COR-L47 (cell line): Measurements from ENCODE around the gene KLHL25.

Experiments used
- DNase-seq: peaks from one replicate; lab custom pipeline; 2025; lab: John Stamatoyannopoulos, UW

The KLHL25 gene

GRCh38 chr15:85748176-85748575, 46.5 kb downstream of the KLHL25 start:
- no peak for DNase-seq

- no peak for DNase-seq
These were observed 48.1 kb downstream of the KLHL25 start for GRCh38 chr15:85746641-85747040.

GRCh38 chr15:85745525-85746150, 49.1 kb downstream of the KLHL25 start:
- DNase-seq = no peak

GRCh38 chr15:85745023-85745422, 49.7 kb downstream of the KLHL25 start:
- no peak for DNase-seq

GRCh38 chr15:85744579-85744978, 50.1 kb downstream of the KLHL25 start:
- DNase-seq = no peak

- no peak for DNase-seq
These were observed 51.2 kb downstream of the KLHL25 start for GRCh38 chr15:85743392-85744055.

- DNase-seq = no peak
These were observed 52.4 kb downstream of the KLHL25 start for GRCh38 chr15:85742186-85742821.

- no peak for DNase-seq
These were observed 53.1 kb downstream of the KLHL25 start for GRCh38 chr15:85741662-85742061.

GRCh38 chr15:85741021-85741421, 53.7 kb downstream of the KLHL25 start:
- no peak for DNase-seq

GRCh38 chr15:85737061-85737460, 57.7 kb downstream of the KLHL25 start:
- DNase-seq = no peak

GRCh38 chr15:85733416-85733815, 61.3 kb downstream of the KLHL25 start:
- DNase-seq = no peak

GRCh38 chr15:85730001-85730820, 64.5 kb downstream of the KLHL25 start:
- peak; percentile 40 for DNase-seq

- DNase-seq = no peak
These were observed 67.7 kb downstream of the KLHL25 start for GRCh38 chr15:85727068-85727467.

- no peak for DNase-seq
These were observed 68.3 kb downstream of the KLHL25 start for GRCh38 chr15:85726454-85726853.

GRCh38 chr15:85725564-85725963, 69.2 kb downstream of the KLHL25 start:
- no peak for DNase-seq

GRCh38 chr15:85725019-85725418, 69.7 kb downstream of the KLHL25 start:
- DNase-seq = no peak

GRCh38 chr15:85723960-85724945, 70.5 kb downstream of the KLHL25 start:
- no peak for DNase-seq

GRCh38 chr15:85722374-85723152, 72.2 kb downstream of the KLHL25 start:
- DNase-seq = no peak

GRCh38 chr15:85718981-85719380, 75.7 kb downstream of the KLHL25 start:
- DNase-seq = no peak

GRCh38 chr15:85718271-85718971, 76.3 kb downstream of the KLHL25 start:
- DNase-seq = no peak
